ENCODE measurements around the gene NAALADL2.

DNA sequence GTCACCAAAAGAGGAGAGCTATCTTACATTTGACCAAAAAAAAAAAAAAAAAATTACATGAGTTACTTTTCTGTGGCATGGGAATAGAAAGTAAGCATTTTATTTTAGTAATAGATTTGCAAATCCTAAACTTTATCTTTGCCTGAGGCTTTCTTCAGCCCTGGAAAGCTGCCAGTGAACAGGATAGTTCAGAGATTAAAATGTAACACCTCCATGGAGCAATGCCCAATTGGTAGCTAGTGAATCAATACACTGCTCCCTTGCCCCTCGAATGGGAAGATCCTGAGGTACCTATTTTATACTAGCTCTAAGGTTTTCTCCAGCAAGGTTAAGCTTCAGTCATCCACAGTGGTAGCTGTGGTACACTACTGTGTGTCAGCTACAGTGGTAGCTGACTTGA lies 867.1 kb downstream of the NAALADL2 start:
- TF ChIP-seq, protein P1, sequence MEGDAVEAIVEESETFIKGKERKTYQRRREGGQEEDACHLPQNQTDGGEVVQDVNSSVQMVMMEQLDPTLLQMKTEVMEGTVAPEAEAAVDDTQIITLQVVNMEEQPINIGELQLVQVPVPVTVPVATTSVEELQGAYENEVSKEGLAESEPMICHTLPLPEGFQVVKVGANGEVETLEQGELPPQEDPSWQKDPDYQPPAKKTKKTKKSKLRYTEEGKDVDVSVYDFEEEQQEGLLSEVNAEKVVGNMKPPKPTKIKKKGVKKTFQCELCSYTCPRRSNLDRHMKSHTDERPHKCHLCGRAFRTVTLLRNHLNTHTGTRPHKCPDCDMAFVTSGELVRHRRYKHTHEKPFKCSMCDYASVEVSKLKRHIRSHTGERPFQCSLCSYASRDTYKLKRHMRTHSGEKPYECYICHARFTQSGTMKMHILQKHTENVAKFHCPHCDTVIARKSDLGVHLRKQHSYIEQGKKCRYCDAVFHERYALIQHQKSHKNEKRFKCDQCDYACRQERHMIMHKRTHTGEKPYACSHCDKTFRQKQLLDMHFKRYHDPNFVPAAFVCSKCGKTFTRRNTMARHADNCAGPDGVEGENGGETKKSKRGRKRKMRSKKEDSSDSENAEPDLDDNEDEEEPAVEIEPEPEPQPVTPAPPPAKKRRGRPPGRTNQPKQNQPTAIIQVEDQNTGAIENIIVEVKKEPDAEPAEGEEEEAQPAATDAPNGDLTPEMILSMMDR (IDR thresholded peaks at IDR 0.05), result no peak
- TF ChIP-seq POLR2A (IDR thresholded peaks at IDR 0.05), result no peak

Measured in body of pancreas (tissue), 4 donors.